HepG2 (cell line): ENCODE results near the gene PCP4L1. TPM values are rescaled to one million over a fixed set of nuclear protein-coding genes. Genes with fewer than 3 reads are reported as not detected.

Experiments used
- CC2D1A ChIP-seq: sonication (generic); formaldehyde crosslinking; IDR thresholded peaks from 2 replicates; pipeline ENCODE4 v1.8.1; 2023; ENCODE audit warnings: mild to moderate bottlenecking, missing genetic modification reagents
- FOXK2 ChIP-seq: fragments of 450-650 bp; IDR thresholded peaks from 2 replicates; pipeline ENCODE4 v1.6.1; 2016
- HNF4G ChIP-seq, 2 experiments: sonication (generic) in 1 of 2; formaldehyde crosslinking in 1 of 2; IDR thresholded peaks; 2 replicates each; pipeline versions ENCODE4 v1.4.0 to v1.6.1; 2011 to 2020; ENCODE audit warnings: borderline replicate concordance in 2 of 2, low read depth in 2 of 2, mild to moderate bottlenecking in 2 of 2, low read length in 1 of 2, missing genetic modification reagents in 1 of 2, moderate library complexity in 1 of 2
- JDP2 ChIP-seq: sonication (generic); formaldehyde crosslinking; IDR thresholded peaks from 2 replicates; pipeline ENCODE4 v1.8.1; 2022; ENCODE audit warnings: missing genetic modification reagents, borderline replicate concordance
- JUNB ChIP-seq: sonication (generic); formaldehyde crosslinking; IDR thresholded peaks from 2 replicates; pipeline ENCODE4 v1.8.0; 2022; ENCODE audit warnings: missing genetic modification reagents, mild to moderate bottlenecking, borderline replicate concordance
- MAF1 ChIP-seq: sonication (generic); formaldehyde crosslinking; IDR thresholded peaks from 2 replicates; pipeline ENCODE4 v1.5.0; 2020; ENCODE audit warnings: missing genetic modification reagents, borderline replicate concordance
- MEIS1 ChIP-seq: sonication (generic); formaldehyde crosslinking; IDR thresholded peaks from 2 replicates; pipeline ENCODE4 v1.9.0; 2021; ENCODE audit warnings: mild to moderate bottlenecking, missing genetic modification reagents, moderate library complexity, borderline replicate concordance
- MTERF4 ChIP-seq: sonication (generic); formaldehyde crosslinking; IDR thresholded peaks from 2 replicates; pipeline ENCODE4 v1.8.0; 2023; ENCODE audit warnings: mild to moderate bottlenecking, missing genetic modification reagents
- MXD4 ChIP-seq: IDR thresholded peaks from 2 replicates; pipeline ENCODE4 v1.6.1; 2016; ENCODE audit warnings: mild to moderate bottlenecking, missing biosample characterization, missing genetic modification reagents
- NFKB2 ChIP-seq: sonication (generic); formaldehyde crosslinking; IDR thresholded peaks from 2 replicates; pipeline ENCODE4 v1.4.0; 2020; ENCODE audit warnings: missing genetic modification reagents, borderline replicate concordance
- PAWR ChIP-seq: sonication (generic); formaldehyde crosslinking; IDR thresholded peaks from 2 replicates; pipeline ENCODE4 v1.4.0; 2020; ENCODE audit warnings: missing genetic modification reagents, mild to moderate bottlenecking, borderline replicate concordance
- POGZ ChIP-seq: sonication (generic); formaldehyde crosslinking; IDR thresholded peaks from 2 replicates; pipeline ENCODE4 v1.4.0; 2020; ENCODE audit warnings: mild to moderate bottlenecking, missing genetic modification reagents
- POLR2G ChIP-seq: fragments of 200-400 bp; formaldehyde crosslinking; IDR thresholded peaks from 2 replicates; pipeline ENCODE4 v1.6.1; 2018; ENCODE audit warnings: mild to moderate bottlenecking, low read depth, low read length, moderate library complexity
- PPARG ChIP-seq: conservative IDR thresholded peaks from 2 replicates; pipeline ENCODE4 v1.6.1; 2016; ENCODE audit warnings: missing biosample characterization, missing genetic modification reagents
- REL ChIP-seq: sonication (generic); formaldehyde crosslinking; conservative IDR thresholded peaks from 2 replicates; pipeline ENCODE4 v1.8.0; 2022; ENCODE audit warnings: mild to moderate bottlenecking, missing genetic modification reagents, moderate library complexity
- RORA ChIP-seq: sonication (generic); formaldehyde crosslinking; IDR thresholded peaks from 2 replicates; pipeline ENCODE4 v1.5.0; 2020; ENCODE audit warnings: mild to moderate bottlenecking, missing genetic modification reagents, moderate library complexity
- SP4 ChIP-seq: sonication (generic); formaldehyde crosslinking; IDR thresholded peaks from 2 replicates; pipeline ENCODE4 v1.8.1; 2023; ENCODE audit warnings: mild to moderate bottlenecking, missing genetic modification reagents
- YEATS4 ChIP-seq: sonication (generic); formaldehyde crosslinking; IDR thresholded peaks from 2 replicates; pipeline ENCODE4 v1.4.0; 2020; ENCODE audit warnings: missing genetic modification reagents, borderline replicate concordance
- ZFP82 ChIP-seq: sonication (generic); formaldehyde crosslinking; IDR thresholded peaks from 2 replicates; pipeline ENCODE4 v1.5.1; 2020; ENCODE audit warnings: mild to moderate bottlenecking, missing genetic modification reagents, borderline replicate concordance
- ZNF12 ChIP-seq: sonication (generic); formaldehyde crosslinking; IDR thresholded peaks from 2 replicates; pipeline ENCODE4 v1.5.0; 2020; ENCODE audit warnings: missing genetic modification reagents
- ZNF253 ChIP-seq: sonication (generic); formaldehyde crosslinking; IDR thresholded peaks from 2 replicates; pipeline ENCODE4 v1.8.0; 2022; ENCODE audit warnings: mild to moderate bottlenecking, missing genetic modification reagents, borderline replicate concordance
- ZNF275 ChIP-seq: sonication (generic); formaldehyde crosslinking; IDR thresholded peaks from 2 replicates; pipeline ENCODE4 v1.8.0; 2022; ENCODE audit warnings: missing genetic modification reagents, mild to moderate bottlenecking, inconsistent platforms, borderline replicate concordance
- ZNF281 ChIP-seq: sonication (generic); formaldehyde crosslinking; IDR thresholded peaks from 2 replicates; pipeline ENCODE4 v1.4.0; 2020; ENCODE audit warnings: missing genetic modification reagents, borderline replicate concordance
- ZNF326 ChIP-seq: sonication (generic); formaldehyde crosslinking; IDR thresholded peaks from 2 replicates; pipeline ENCODE4 v1.4.0; 2020; ENCODE audit warnings: missing genetic modification reagents, borderline replicate concordance
- ZNF549 ChIP-seq: sonication (generic); formaldehyde crosslinking; IDR thresholded peaks from 2 replicates; pipeline ENCODE4 v1.5.0; 2020; ENCODE audit warnings: missing genetic modification reagents
- polyA plus RNA-seq, 8 experiments: library from polyadenylated mRNA; depleted of rRNA in 3 of 8; stranded (reverse) in 7 of 8; unstranded in 1 of 8; fragments of >200 nt; fragmentation: Illumina TruSeq in 4 of 8; extraction: Trizol in 4 of 8; gene quantifications; 2 replicates each; pipeline versions ENCODE4 v1.2.1 to v1.2.3, GENCODE V29; 2011 to 2016; ENCODE audit warnings: low read depth in 4 of 8, missing spikeins in 1 of 8, mixed read lengths in 1 of 8; ENCODE audit not compliant: insufficient read depth in 1 of 8
- total RNA-seq, 5 experiments: library from RNA; depleted of rRNA; stranded (reverse); fragments of >200 nt; fragmentation: Illumina TruSeq; extraction: Trizol; gene quantifications; 2 replicates each; pipeline ENCODE4 v1.2.3, GENCODE V29; 2016; ENCODE audit warnings: low read depth in 1 of 5

The PCP4L1 gene
- total and polyA plus RNA-seq, 2 of the 13 experiments (the other 11 are each of a cell fraction or from before 2014, with no cell fraction given): 0.28 TPM; not detected in 1

- TF ChIP-seq POLR2G (peak; percentile 79), ZFP82 (0 out of 2 replicates have a peak, but pooled peaks have one; percentile 7), PPARG (CRISPR knock-in tag) (no peak), ZNF281 (peak; percentile 48; the same call in 1 of the 2 replicates), CC2D1A (CRISPR knock-in tag) (0 out of 2 replicates have a peak, but pooled peaks have one; percentile 66), FOXK2 (no peak), SP4 (CRISPR knock-in tag) (0 out of 2 replicates have a peak, but pooled peaks have one; percentile 9), PAWR (CRISPR knock-in tag) (no peak), MEIS1 (CRISPR knock-in tag) (no peak), MAF1 (CRISPR knock-in tag) (no peak), REL (peak; percentile 68; the same call in 1 of the 2 replicates), HNF4G (IDR thresholded peaks at IDR 0.05; ENCODE audit: borderline replicate concordance, low read depth, low read length) (peak; percentile 49; the same call in 1 of the 2 replicates), HNF4G (CRISPR knock-in tag; IDR thresholded peaks at IDR 0.05; ENCODE audit: borderline replicate concordance, low read depth) (no peak), ZNF326 (CRISPR knock-in tag) (peak; percentile 79; the same call in 1 of the 2 replicates), ZNF253 (CRISPR knock-in tag) (no peak), MTERF4 (CRISPR knock-in tag) (no peak), ZNF275 (CRISPR knock-in tag) (no peak), POGZ (CRISPR knock-in tag) (no peak), YEATS4 (CRISPR knock-in tag) (0 out of 2 replicates have a peak, but pooled peaks have one; percentile 49), ZNF549 (CRISPR knock-in tag) (no peak), RORA (CRISPR knock-in tag) (no peak), NFKB2 (CRISPR knock-in tag) (no peak), JDP2 (CRISPR knock-in tag) (peak; percentile 10; the same call in 1 of the 2 replicates), ZNF12 (CRISPR knock-in tag) (0 out of 2 replicates have a peak, but pooled peaks have one; percentile 13), MXD4 (CRISPR knock-in tag) (no peak), JUNB (CRISPR knock-in tag) (no peak)
These were observed 39.3 kb upstream of the PCP4L1 start (continued) for GRCh38 chr1:161219078-161219892.
